KOPT-K1 (cell line): ENCODE data around the gene KRT84.

ENCODE experiments used
- H3K27ac ChIP-seq: fragments of 200-600 bp; sonication (generic); 2 replicates; pipeline ENCODE4 v1.5.1; 2016; ENCODE audit warnings: antibody characterized with exemption, mild to moderate bottlenecking, low read depth, low read length; ENCODE audit not compliant: poor library complexity, severe bottlenecking
- H3K36me3 ChIP-seq: fragments of 200-600 bp; sonication (generic); 2 replicates; pipeline ENCODE4 v1.5.1; 2017; ENCODE audit warnings: antibody characterized with exemption, mild to moderate bottlenecking, low read length, moderate library complexity; ENCODE audit not compliant: insufficient read depth
- H3K9me3 ChIP-seq: fragments of 200-600 bp; sonication (generic); 2 replicates; pipeline ENCODE4 v1.5.1; 2017; ENCODE audit warnings: antibody characterized with exemption, low read length, mild to moderate bottlenecking; ENCODE audit not compliant: insufficient read depth, poor library complexity, severe bottlenecking

The KRT84 gene

DNA sequence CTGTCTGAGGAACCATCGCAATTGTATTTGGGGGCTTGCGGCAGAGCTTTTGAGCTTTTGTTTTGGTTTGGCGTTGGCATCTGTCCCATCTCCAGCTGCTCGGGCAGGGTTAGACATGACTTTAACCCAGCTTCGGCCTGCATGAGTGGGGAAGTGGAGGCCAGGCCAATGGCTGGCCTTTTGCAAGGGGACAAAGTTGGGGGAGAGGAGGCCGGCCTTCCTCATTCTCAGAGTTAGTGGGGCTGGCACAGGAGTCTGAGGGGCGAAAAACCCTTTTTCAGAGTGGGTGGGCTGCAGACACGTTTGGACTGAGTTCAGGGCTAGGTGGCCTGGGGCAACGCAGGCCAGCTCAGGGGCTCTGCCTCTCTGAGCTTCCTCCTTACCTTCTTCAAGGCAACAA is 15.5 kb upstream of the KRT84 start:
- Histone ChIP-seq H3K36me3 (no peaks in the 10 kb centered on the region), H3K9me3 (no peaks in the 10 kb centered on the region), H3K27ac (no peak overlapping the region)

DNA sequence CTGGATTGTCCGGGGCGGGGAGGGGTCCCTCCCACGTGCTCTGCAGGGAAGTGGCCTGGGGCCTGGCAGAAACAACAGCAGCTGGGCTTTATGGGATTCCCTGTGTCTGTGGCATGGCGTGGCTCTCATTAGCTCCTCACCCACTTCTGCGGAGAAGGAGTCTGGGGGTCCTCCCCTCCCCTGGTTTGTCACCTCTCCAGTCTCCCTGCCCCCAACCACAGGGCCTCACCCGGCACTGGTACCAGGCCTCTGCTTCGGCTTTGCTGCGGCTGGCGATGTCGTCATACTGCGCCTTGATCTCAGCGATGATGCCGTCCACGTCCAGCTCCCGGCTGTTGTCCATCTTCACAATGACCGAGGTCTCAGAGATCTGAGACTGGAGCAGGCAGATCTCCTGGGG is 14.3 kb upstream of the KRT84 start:
- H3K27ac ChIP-seq, result no peak overlapping the region
- H3K9me3 ChIP-seq, result no peaks in the 10 kb centered on the region
- H3K36me3 ChIP-seq, result no peaks in the 10 kb centered on the region

GRCh38 chr12:52398176-52398575 is 12.7 kb upstream of the KRT84 start:
- Histone ChIP-seq H3K27ac (no peak overlapping the region), H3K36me3 (no peaks in the 10 kb centered on the region), H3K9me3 (no peaks in the 10 kb centered on the region)

GRCh38 chr12:52396656-52397055 is 11.2 kb upstream of the KRT84 start:
- H3K9me3 ChIP-seq, result no peaks in the 10 kb centered on the region
- H3K36me3 ChIP-seq, result no peaks in the 10 kb centered on the region
- H3K27ac ChIP-seq, result no peak overlapping the region

GRCh38 chr12:52395761-52396434 is 10.4 kb upstream of the KRT84 start:
- Histone ChIP-seq H3K36me3 (no peaks in the 10 kb centered on the region), H3K27ac (no peak overlapping the region), H3K9me3 (no peaks in the 10 kb centered on the region)

GRCh38 chr12:52394836-52395405 is 9.5 kb upstream of the KRT84 start:
- Histone ChIP-seq H3K27ac (no peak overlapping the region), H3K9me3 (no peaks in the 10 kb centered on the region), H3K36me3 (no peaks in the 10 kb centered on the region)

DNA sequence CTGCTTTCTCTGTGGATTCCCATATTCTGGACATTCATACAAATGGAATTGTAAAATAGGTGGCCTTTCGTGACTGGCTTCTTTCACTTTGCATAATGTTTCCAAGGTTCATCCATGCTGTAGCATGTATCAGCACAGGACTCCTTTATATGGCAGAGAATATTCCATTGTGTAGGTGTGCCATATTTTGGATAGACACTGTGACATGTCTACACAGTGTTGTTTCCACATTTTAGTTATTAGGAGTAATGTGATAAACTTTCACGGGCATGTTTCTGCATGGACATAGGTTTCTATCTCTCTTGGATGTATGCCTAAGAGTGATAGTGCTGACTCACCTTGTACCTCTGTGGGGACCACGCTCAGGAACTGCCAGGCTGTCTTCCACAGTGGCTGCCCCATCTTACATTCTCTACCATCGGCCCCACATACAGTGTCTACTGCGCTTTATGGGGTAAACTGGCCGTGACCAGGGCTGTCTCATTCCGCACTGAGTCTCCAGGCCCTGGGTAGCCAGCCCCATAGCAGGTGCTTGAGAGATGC is 7.1 kb upstream of the KRT84 start:
- no peak overlapping the region for H3K27ac ChIP-seq
- H3K9me3 ChIP-seq, result no peaks in the 10 kb centered on the region
- no peaks in the 10 kb centered on the region for H3K36me3 ChIP-seq

DNA sequence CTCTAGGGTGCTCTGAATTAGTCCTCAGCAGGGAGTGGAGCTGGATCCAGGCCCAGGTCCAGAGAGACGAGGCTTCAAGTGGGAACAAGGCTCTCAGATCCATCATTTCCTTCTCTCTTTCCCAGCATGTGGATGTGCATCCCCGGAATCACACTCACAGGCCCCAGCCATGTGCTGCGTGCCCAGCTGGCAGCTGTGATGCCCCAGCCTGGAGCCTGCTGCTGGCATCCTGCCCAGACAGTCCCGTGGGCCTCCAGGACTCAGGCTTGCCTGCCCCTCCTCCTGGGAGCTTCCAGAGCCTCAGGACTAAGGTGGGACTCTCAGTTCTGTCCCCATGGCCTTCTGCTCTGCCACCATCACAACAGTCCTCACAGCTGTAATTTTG is 6.2 kb upstream of the KRT84 start:
- H3K27ac ChIP-seq, result no peak overlapping the region
- no peaks in the 10 kb centered on the region for H3K9me3 ChIP-seq
- H3K36me3 ChIP-seq, result no peaks in the 10 kb centered on the region

GRCh38 chr12:52390739-52391617 is 5.5 kb upstream of the KRT84 start:
- no peaks in the 10 kb centered on the region for H3K36me3 ChIP-seq
- H3K27ac ChIP-seq, result no peak overlapping the region
- H3K9me3 ChIP-seq, result no peaks in the 10 kb centered on the region

GRCh38 chr12:52389313-52390207 is 4.1 kb upstream of the KRT84 start:
- no peak overlapping the region for H3K27ac ChIP-seq
- H3K9me3 ChIP-seq, result no peaks in the 10 kb centered on the region

DNA sequence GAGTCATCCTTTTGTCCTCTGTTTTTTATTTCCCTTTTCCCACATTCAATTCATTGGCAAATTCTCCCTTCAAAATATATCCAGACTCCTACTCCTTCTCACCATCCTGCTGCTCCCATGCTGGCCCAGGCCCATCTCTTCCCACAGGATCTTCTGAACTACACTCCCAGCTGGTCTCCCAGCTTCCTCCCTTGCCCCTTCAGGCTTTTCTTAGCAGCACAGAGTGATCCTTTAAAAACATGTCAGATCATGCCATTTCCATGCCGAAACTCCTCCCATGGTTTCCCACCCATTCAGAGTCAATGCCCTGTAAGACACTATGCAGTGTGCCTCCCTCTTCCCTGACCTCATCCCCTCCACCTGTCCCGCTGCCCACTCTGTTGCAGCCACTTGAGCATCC is 2.4 kb upstream of the KRT84 start:
- H3K27ac ChIP-seq, result no peak overlapping the region
- H3K36me3 ChIP-seq, result no peaks in the 10 kb centered on the region
- no peaks in the 10 kb centered on the region for H3K9me3 ChIP-seq

More at GRCh38 chr12:52389313-52390207, 4.1 kb upstream of the KRT84 start:
- H3K36me3 ChIP-seq, result no peaks in the 10 kb centered on the region

DNA sequence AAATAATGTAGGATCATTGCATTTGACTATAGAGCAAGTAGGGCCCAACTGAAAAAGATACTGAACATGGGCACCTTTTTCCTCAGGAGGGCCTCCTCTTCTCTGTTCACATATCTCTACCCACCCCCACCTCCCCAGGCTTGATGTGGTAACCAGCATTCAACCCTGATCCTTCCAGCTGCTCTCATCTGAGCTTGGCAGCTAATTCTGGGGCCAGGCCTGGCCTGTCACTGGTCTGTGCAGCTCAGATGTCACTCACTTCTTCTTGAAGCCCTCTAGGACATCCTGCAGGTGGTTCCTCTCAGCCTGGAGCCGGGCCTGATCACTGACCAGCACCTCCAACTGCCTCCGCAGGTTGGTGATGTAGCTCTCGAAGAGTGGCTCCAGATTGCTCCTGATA is 2.1 kb downstream of the KRT84 start:
- Histone ChIP-seq H3K36me3 (no peaks in the 10 kb centered on the region), H3K27ac (no peak overlapping the region)

DNA sequence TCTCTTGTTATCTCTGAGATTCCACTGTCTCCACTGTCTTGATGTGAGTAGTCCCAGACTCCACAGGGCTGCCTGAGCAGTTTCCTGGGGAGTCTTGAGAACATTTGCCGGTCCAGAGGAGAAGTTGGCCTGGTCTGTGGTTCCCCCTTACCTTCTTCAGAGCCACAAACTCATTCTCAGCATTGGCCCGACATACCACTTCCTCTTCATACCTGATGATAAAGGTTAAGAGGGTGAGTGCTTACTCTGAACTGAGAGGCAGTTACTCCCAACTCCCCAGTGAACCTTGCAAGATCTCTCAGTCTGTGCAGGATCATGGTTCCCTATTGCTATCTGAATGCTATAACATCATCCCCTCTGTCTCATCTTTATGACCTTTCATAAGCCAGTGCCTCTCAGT is 2.6 kb downstream of the KRT84 start:
- no peaks in the 10 kb centered on the region for H3K36me3 ChIP-seq
- no peak overlapping the region for H3K27ac ChIP-seq
- no peaks in the 10 kb centered on the region for H3K9me3 ChIP-seq

More for the DNA sequence above, 2.1 kb downstream of the KRT84 start:
- no peaks in the 10 kb centered on the region for H3K9me3 ChIP-seq

- Histone ChIP-seq H3K27ac (no peak overlapping the region), H3K36me3 (no peaks in the 10 kb centered on the region), H3K9me3 (no peaks in the 10 kb centered on the region)
These were observed 4.2 kb downstream of the KRT84 start for GRCh38 chr12:52381206-52381605.
